Right ventricle myocardium inferior (tissue), 1 donor: ENCODE results near the gene MAP3K6. TPM values are rescaled to one million over a fixed set of nuclear protein-coding genes. Genes with fewer than 3 reads are reported as not detected.
A peak's percentile ranks its signal among the peaks of the same experiment; 100 is the strongest.

ENCODE experiments used
- ATAC-seq: fragments of 200-7000 bp; cut with Tn5 transposase; one replicate; pipeline ENCODE4 v1.9.1; 2020; ENCODE audit warnings: mild to moderate bottlenecking, moderate library complexity
- DNase-seq: peaks from one replicate; pipeline ENCODE4 v3.0.0; 2021; ENCODE audit errors: missing footprints
- intact Hi-C: fragments of 100-400 bp; cut with DNase I; formaldehyde crosslinking; loops from one replicate; pipeline ENCODE4 v1.11.0; 2022
- total RNA-seq: library from RNA; stranded (reverse); fragmentation: NEBNext Ultra II Directional; extraction: Animal tissue kit (Norgen Biotek cat#: 25700); gene quantifications from one replicate; pipeline ENCODE4 v1.2.1, GENCODE V29; 2021
- donor health status: DM: no; HTN: yes; CAD: no; lungs with severe emphysema.

Gene MAP3K6
- total RNA-seq, 1 donor from 2014 or later: 51.3 TPM

GRCh38 chr1:27349784-27350662 is 16.7 kb downstream of the MAP3K6 start:
- DNase-seq (peak; percentile 85), ATAC-seq (peak; percentile 69)
- intact Hi-C loops: no loop called here

GRCh38 chr1:27348861-27349783 is 17.6 kb downstream of the MAP3K6 start:
- intact Hi-C loops: no loop called here
- ATAC-seq (peak; percentile 32), DNase-seq (peak; percentile 65)

- ATAC-seq: no peak
- intact Hi-C loops: no loop called here
These were observed 19.7 kb downstream of the MAP3K6 start for GRCh38 chr1:27346991-27347624.

GRCh38 chr1:27346357-27346756 is 20.4 kb downstream of the MAP3K6 start:
- peak; percentile 20 for DNase-seq
- intact Hi-C loops: no loop called here
- no peak for ATAC-seq

More at GRCh38 chr1:27346991-27347624, 19.7 kb downstream of the MAP3K6 start:
- peak; percentile 27 for DNase-seq

- intact Hi-C loops: no loop called here
- DNase-seq (peak; percentile 48), ATAC-seq (no peak)
These were observed 21.5 kb downstream of the MAP3K6 start for GRCh38 chr1:27345272-27345671.

GRCh38 chr1:27343639-27344025 is 23.1 kb downstream of the MAP3K6 start:
- ATAC-seq: no peak
- intact Hi-C loops: no loop called here
- DNase-seq: no peak

- DNase-seq: peak; percentile 82
- intact Hi-C loops: no loop called here
- ATAC-seq: peak; percentile 37
These were observed 23.8 kb downstream of the MAP3K6 start for GRCh38 chr1:27342778-27343638.

- DNase-seq: no peak
- ATAC-seq: no peak
- intact Hi-C loops: no loop called here
These were observed 24.4 kb downstream of the MAP3K6 start for GRCh38 chr1:27342391-27342777.

- no peak for ATAC-seq
- intact Hi-C loops: no loop called here
- peak; percentile 76 for DNase-seq
These were observed 25.1 kb downstream of the MAP3K6 start, which contains the start of gene SYTL1 for GRCh38 chr1:27341525-27342252. Gene SYTL1 (plus strand): TSS chr1:27342022. CDS start chr1:27345335, 3,313 bp downstream.

- intact Hi-C loops: no loop called here
- DNase-seq: no peak
- no peak for ATAC-seq
These were observed 27.5 kb downstream of the MAP3K6 start for GRCh38 chr1:27339213-27339612.

- DNase-seq (no peak), ATAC-seq (no peak)
- intact Hi-C loops: no loop called here
These were observed 28.0 kb downstream of the MAP3K6 start for GRCh38 chr1:27338751-27339150.

GRCh38 chr1:27336756-27337155 is 30.0 kb downstream of the MAP3K6 start:
- DNase-seq: no peak
- ATAC-seq: no peak
- intact Hi-C loops: no loop called here

- DNase-seq (peak; percentile 58), ATAC-seq (no peak)
- intact Hi-C loops: no loop called here
These were observed 31.0 kb downstream of the MAP3K6 start for GRCh38 chr1:27335506-27336422.

GRCh38 chr1:27333717-27334279 is 33.0 kb downstream of the MAP3K6 start:
- ATAC-seq (no peak), DNase-seq (no peak)
- intact Hi-C loops: loop anchor here (2.0 kb wide), 1 partner anchor 57 kb away; no protein-coding TSS in a partner anchor

- DNase-seq: peak; percentile 83
- ATAC-seq: peak; percentile 20
- intact Hi-C loops: loop anchor here (2.0 kb wide), 1 partner anchor 58 kb away; no protein-coding TSS in a partner anchor
These were observed 34.1 kb downstream of the MAP3K6 start for GRCh38 chr1:27332536-27333281.
